ENCODE measurements around the gene HOXC11.

DNA sequence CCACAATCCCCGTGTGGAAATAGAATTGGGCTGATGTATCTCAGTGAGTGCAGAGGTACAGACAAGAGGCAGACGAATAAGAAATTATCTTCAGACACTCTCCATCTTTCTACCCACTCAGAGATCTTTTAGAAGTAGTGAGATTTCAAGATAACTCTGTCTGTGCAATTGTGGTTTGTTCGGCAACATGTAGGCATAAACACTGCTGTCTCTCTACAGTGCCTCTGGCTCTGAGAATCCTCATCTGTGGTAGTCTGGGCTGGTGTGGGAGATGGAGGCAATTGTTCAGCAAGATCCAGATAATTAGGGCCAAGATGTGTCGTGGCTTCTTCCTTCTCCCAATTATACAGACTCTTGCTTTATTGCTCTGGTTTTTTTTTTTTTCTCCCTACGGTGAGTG lies 31.2 kb upstream of the HOXC11 start:
- TF ChIP-seq CTCF (IDR thresholded peaks at IDR 0.05) (no peak), POLR2AphosphoS5 (IDR thresholded peaks at IDR 0.05) (no peak), POLR2A (IDR thresholded peaks at IDR 0.05) (no peak)

Measured in gastroesophageal sphincter (tissue), 3 donors.